Stomach (tissue), 4 donors: ENCODE measurements around the gene KCNK13.
"Not testable (repeated sequence)": the region's sequence is repeated elsewhere in the genome, so short reads cannot be mapped to it uniquely, and the experiment has no call there.

ENCODE experiments used
- EP300 ChIP-seq: sonication (generic); formaldehyde crosslinking; IDR thresholded peaks from one replicate; pipeline ENCODE4 v1.6.1; 2017; ENCODE audit warnings: antibody characterized with exemption
- POLR2A ChIP-seq, 4 donors: fragments of 450-650 bp; IDR thresholded peaks; one replicate each; pipeline ENCODE4 v1.6.1; 2016; ENCODE audit warnings: antibody characterized with exemption in 4 of 4, control low read depth in 2 of 4, mild to moderate bottlenecking in 1 of 4, moderate library complexity in 1 of 4
- POLR2AphosphoS5 ChIP-seq, 3 donors: sonication (generic); formaldehyde crosslinking; IDR thresholded peaks; one replicate each; pipeline ENCODE4 v1.6.1; 2016; ENCODE audit warnings: antibody characterized with exemption in 3 of 3
- TF ChIP-seq, protein P1 (sequence below), 7 experiments: fragments of 450-650 bp in 4 of 7; fragments of 200-600 bp in 3 of 7; sonication (generic) in 3 of 7; IDR thresholded peaks; one replicate each; pipeline ENCODE4 v1.5.1; 2016 to 2019; ENCODE audit warnings: antibody characterized with exemption in 7 of 7, control low read depth in 2 of 7, mild to moderate bottlenecking in 1 of 7

DNA sequence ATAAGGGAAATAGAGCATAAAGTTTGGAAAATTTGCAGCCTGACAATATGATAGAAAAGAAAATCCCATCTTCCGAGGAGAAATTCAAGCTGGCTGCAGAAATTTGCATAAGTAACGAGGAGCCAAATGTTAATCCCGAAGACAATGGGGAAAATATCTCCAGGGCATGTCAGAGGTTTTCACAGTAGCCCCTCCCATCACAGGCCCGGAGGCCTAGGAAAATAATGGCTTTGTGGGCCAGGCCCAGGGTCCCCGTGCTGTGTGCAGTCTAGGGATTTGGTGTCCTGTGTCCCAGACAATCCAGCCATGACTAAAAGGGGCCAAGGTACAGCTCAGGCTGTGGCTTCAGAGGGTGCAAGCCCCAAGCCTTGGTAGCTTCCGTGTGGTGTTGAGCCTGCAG is 27.7 kb downstream of the KCNK13 start:
- TF ChIP-seq, protein P1, sequence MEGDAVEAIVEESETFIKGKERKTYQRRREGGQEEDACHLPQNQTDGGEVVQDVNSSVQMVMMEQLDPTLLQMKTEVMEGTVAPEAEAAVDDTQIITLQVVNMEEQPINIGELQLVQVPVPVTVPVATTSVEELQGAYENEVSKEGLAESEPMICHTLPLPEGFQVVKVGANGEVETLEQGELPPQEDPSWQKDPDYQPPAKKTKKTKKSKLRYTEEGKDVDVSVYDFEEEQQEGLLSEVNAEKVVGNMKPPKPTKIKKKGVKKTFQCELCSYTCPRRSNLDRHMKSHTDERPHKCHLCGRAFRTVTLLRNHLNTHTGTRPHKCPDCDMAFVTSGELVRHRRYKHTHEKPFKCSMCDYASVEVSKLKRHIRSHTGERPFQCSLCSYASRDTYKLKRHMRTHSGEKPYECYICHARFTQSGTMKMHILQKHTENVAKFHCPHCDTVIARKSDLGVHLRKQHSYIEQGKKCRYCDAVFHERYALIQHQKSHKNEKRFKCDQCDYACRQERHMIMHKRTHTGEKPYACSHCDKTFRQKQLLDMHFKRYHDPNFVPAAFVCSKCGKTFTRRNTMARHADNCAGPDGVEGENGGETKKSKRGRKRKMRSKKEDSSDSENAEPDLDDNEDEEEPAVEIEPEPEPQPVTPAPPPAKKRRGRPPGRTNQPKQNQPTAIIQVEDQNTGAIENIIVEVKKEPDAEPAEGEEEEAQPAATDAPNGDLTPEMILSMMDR (IDR thresholded peaks at IDR 0.05), result not testable (repeated sequence)
- not testable (repeated sequence) for TF ChIP-seq POLR2A (IDR thresholded peaks at IDR 0.05); POLR2AphosphoS5 (IDR thresholded peaks at IDR 0.05); EP300
